A549 (cell line): ENCODE results near the gene DOCK1.

Experiments
- CTCF ChIP-seq: fragments of >200 bp; sonication (Bioruptor Twin); formaldehyde crosslinking; IDR thresholded peaks from 3 replicates; pipeline ENCODE4 v1.5.1; 2016
- EP300 ChIP-seq, 2 experiments: fragments of >200 bp; sonication (Bioruptor Twin); formaldehyde crosslinking; IDR thresholded peaks; 2 replicates in 1 of 2; 3 replicates in 1 of 2; pipeline ENCODE4 v1.6.1; 2016 to 2017
- HDAC2 ChIP-seq: fragments of 200-600 bp; sonication (generic); IDR thresholded peaks from 2 replicates; pipeline ENCODE4 v1.6.1; 2016
- HOXA7 ChIP-seq: fragments of 250-450 bp; sonication (Bioruptor Pico); IDR thresholded peaks from 2 replicates; pipeline ENCODE4 v1.5.0; 2020; ENCODE audit warnings: mild to moderate bottlenecking, moderate library complexity
- MAX ChIP-seq: IDR thresholded peaks from 2 replicates; pipeline ENCODE4 v1.6.1; 2012
- MAZ ChIP-seq: fragments of 150-350 bp; IDR thresholded peaks from 2 replicates; pipeline ENCODE4 v1.6.1; 2014; ENCODE audit warnings: antibody characterized with exemption, low read depth, low read length, borderline replicate concordance
- PHF8 ChIP-seq: fragments of 200-600 bp; sonication (generic); IDR thresholded peaks from 2 replicates; pipeline ENCODE4 v1.6.1; 2016; ENCODE audit warnings: low read depth, mild to moderate bottlenecking, antibody characterized with exemption, moderate library complexity, borderline replicate concordance
- POLR2A ChIP-seq: IDR thresholded peaks from 2 replicates; pipeline ENCODE4 v1.6.1; 2012; ENCODE audit warnings: mild to moderate bottlenecking, low read length
- RNF2 ChIP-seq: fragments of 200-600 bp; sonication (generic); IDR thresholded peaks from 2 replicates; pipeline ENCODE4 v1.6.1; 2016; ENCODE audit warnings: low read depth, mild to moderate bottlenecking, antibody characterized with exemption, moderate library complexity, borderline replicate concordance
- SREBF2 ChIP-seq: fragments of 450-650 bp; IDR thresholded peaks from 2 replicates; pipeline ENCODE4 v1.6.1; 2014; ENCODE audit warnings: mild to moderate bottlenecking, moderate library complexity
- TFCP2L1 ChIP-seq: fragments of 250-450 bp; sonication (Bioruptor Pico); IDR thresholded peaks from 2 replicates; pipeline ENCODE4 v1.5.0; 2021; ENCODE audit warnings: mild to moderate bottlenecking
- ZC3H11A ChIP-seq: fragments of 450-650 bp; IDR thresholded peaks from 2 replicates; pipeline ENCODE4 v1.6.1; 2014; ENCODE audit warnings: antibody characterized with exemption, mild to moderate bottlenecking

GRCh38 chr10:127319691-127320090, 414.5 kb downstream of the DOCK1 start:
- TF ChIP-seq MAZ (no peak), CTCF (no peak), POLR2A (no peak), TFCP2L1 (CRISPR knock-in tag) (no peak), PHF8 (no peak), RNF2 (no peak), ZC3H11A (no peak), EP300 (IDR thresholded peaks at IDR 0.05) (no peak), HDAC2 (no peak), MAX (no peak), HOXA7 (CRISPR knock-in tag) (no peak), SREBF2 (no peak)
